ENCODE results near the gene KDELR3.

The KDELR3 gene

GRCh38 chr22:38433871-38434270 is 34.0 kb upstream of the KDELR3 start:
- no peak overlapping the region for H2AFZ ChIP-seq (ENCODE audit: low read length)
- H3K9me3 ChIP-seq (ENCODE audit: low read length) = no peaks in the 10 kb centered on the region
- H3K4me3 ChIP-seq (ENCODE audit: low read depth, low read length, poor library complexity, severe bottlenecking) = no peak overlapping the region
- no peak overlapping the region for H3K27ac ChIP-seq (ENCODE audit: low read depth, low read length, poor library complexity, severe bottlenecking)
- 0 out of 2 replicates have a peak, but pooled peaks cover 6% of the 10 kb centered on the region for H3K27me3 ChIP-seq (ENCODE audit: insufficient read depth, low read length)
- H4K20me1 ChIP-seq (ENCODE audit: insufficient read depth, low read length) = no peaks in the 10 kb centered on the region
- no peaks in the 10 kb centered on the region for H3K9me2 ChIP-seq (ENCODE audit: low read depth, low read length)
- H3K4me1 ChIP-seq (ENCODE audit: insufficient read depth, low read length, severe bottlenecking) = no peaks in the 10 kb centered on the region
- no peaks in the 10 kb centered on the region for H3F3A ChIP-seq (ENCODE audit: insufficient read depth, low read length)
- no peaks in the 10 kb centered on the region for H3K36me3 ChIP-seq (ENCODE audit: insufficient read depth, low read length)
- TF ChIP-seq EZH2 (IDR thresholded peaks at IDR 0.05; ENCODE audit: borderline replicate concordance, low read length) = no peak
- TF ChIP-seq CTCF (IDR thresholded peaks at IDR 0.05; ENCODE audit: low read length) = no peak
- H3K9ac ChIP-seq (ENCODE audit: low read length) = no peak overlapping the region
- no peak overlapping the region for H3K4me2 ChIP-seq (ENCODE audit: low read length)
- H3K79me2 ChIP-seq (ENCODE audit: insufficient read depth, low read length) = no peaks in the 10 kb centered on the region

- no peak for TF ChIP-seq CTCF (IDR thresholded peaks at IDR 0.05; ENCODE audit: low read length)
- TF ChIP-seq EZH2 (IDR thresholded peaks at IDR 0.05; ENCODE audit: borderline replicate concordance, low read length) = no peak
- H3K4me3 ChIP-seq (ENCODE audit: low read depth, low read length, poor library complexity, severe bottlenecking) = no peak overlapping the region
- no peak overlapping the region for H3K9ac ChIP-seq (ENCODE audit: low read length)
- no peaks in the 10 kb centered on the region for H3K36me3 ChIP-seq (ENCODE audit: insufficient read depth, low read length)
- no peaks in the 10 kb centered on the region for H3K9me3 ChIP-seq (ENCODE audit: low read length)
- no peaks in the 10 kb centered on the region for H3K79me2 ChIP-seq (ENCODE audit: insufficient read depth, low read length)
- H2AFZ ChIP-seq (ENCODE audit: low read length) = no peak overlapping the region
- H3K9me2 ChIP-seq (ENCODE audit: low read depth, low read length) = no peaks in the 10 kb centered on the region
- no peaks in the 10 kb centered on the region for H4K20me1 ChIP-seq (ENCODE audit: insufficient read depth, low read length)
- no peak overlapping the region for H3K4me2 ChIP-seq (ENCODE audit: low read length)
- H3K27ac ChIP-seq (ENCODE audit: low read depth, low read length, poor library complexity, severe bottlenecking) = no peak overlapping the region
- H3K4me1 ChIP-seq (ENCODE audit: insufficient read depth, low read length, severe bottlenecking) = no peaks in the 10 kb centered on the region
- H3F3A ChIP-seq (ENCODE audit: insufficient read depth, low read length) = no peaks in the 10 kb centered on the region
- 0 out of 2 replicates have a peak, but pooled peaks cover 6% of the 10 kb centered on the region for H3K27me3 ChIP-seq (ENCODE audit: insufficient read depth, low read length)
Observed at GRCh38 chr22:38435010-38435409, 32.9 kb upstream of the KDELR3 start.

- Histone ChIP-seq H3K36me3 (ENCODE audit: insufficient read depth, low read length) (no peaks in the 10 kb centered on the region), H3F3A (ENCODE audit: insufficient read depth, low read length) (no peaks in the 10 kb centered on the region), H2AFZ (ENCODE audit: low read length) (no peak overlapping the region), H3K9ac (ENCODE audit: low read length) (no peak overlapping the region), H4K20me1 (ENCODE audit: insufficient read depth, low read length) (no peaks in the 10 kb centered on the region), H3K79me2 (ENCODE audit: insufficient read depth, low read length) (no peaks in the 10 kb centered on the region), H3K27ac (ENCODE audit: low read depth, low read length, poor library complexity, severe bottlenecking) (no peak overlapping the region), H3K4me1 (ENCODE audit: insufficient read depth, low read length, severe bottlenecking) (no peaks in the 10 kb centered on the region), H3K4me2 (ENCODE audit: low read length) (no peak overlapping the region), H3K27me3 (ENCODE audit: insufficient read depth, low read length) (0 out of 2 replicates have a peak, but pooled peaks cover 6% of the 10 kb centered on the region), H3K4me3 (ENCODE audit: low read depth, low read length, poor library complexity, severe bottlenecking) (no peak overlapping the region), H3K9me2 (ENCODE audit: low read depth, low read length) (no peaks in the 10 kb centered on the region), H3K9me3 (ENCODE audit: low read length) (no peaks in the 10 kb centered on the region)
- TF ChIP-seq EZH2 (IDR thresholded peaks at IDR 0.05; ENCODE audit: borderline replicate concordance, low read length) = no peak
- TF ChIP-seq CTCF (IDR thresholded peaks at IDR 0.05; ENCODE audit: low read length) = no peak
Observed at GRCh38 chr22:38435965-38436364, 31.9 kb upstream of the KDELR3 start.

All from OCI-LY1 (cell line).